Mesendoderm (in vitro differentiated cells): ENCODE measurements around the gene PRR23A.

Experiments
- DNase-seq: peaks from one replicate; pipeline ENCODE4 v3.0.0; 2013
- H2AK5ac ChIP-seq: 2 replicates; pipeline ENCODE4 v1.6.1; 2013; ENCODE audit warnings: low read length, inconsistent platforms
- H2BK120ac ChIP-seq: 2 replicates; pipeline ENCODE4 v1.6.1; 2013; ENCODE audit warnings: low read depth, mild to moderate bottlenecking, low read length, moderate library complexity, mixed read lengths
- H2BK15ac ChIP-seq: replicated peaks from 2 replicates; pipeline ENCODE4 v1.6.1; 2013; ENCODE audit warnings: low read depth, mild to moderate bottlenecking, moderate library complexity
- H2BK5ac ChIP-seq: 2 replicates; pipeline ENCODE4 v1.6.1; 2013; ENCODE audit warnings: low read length, inconsistent platforms
- H3K18ac ChIP-seq: 2 replicates; pipeline ENCODE4 v1.6.1; 2013; ENCODE audit warnings: mild to moderate bottlenecking, low read length, mixed read lengths
- H3K23ac ChIP-seq: one replicate; pipeline ENCODE4 v1.6.1; 2013; ENCODE audit warnings: low read length
- H3K27ac ChIP-seq: 2 replicates; pipeline ENCODE4 v1.5.1; 2013; ENCODE audit warnings: low read depth, mild to moderate bottlenecking, inconsistent platforms, low read length, moderate library complexity
- H3K27me3 ChIP-seq: 2 replicates; pipeline ENCODE4 v1.6.1; 2013; ENCODE audit warnings: low read length, control low read depth, mild to moderate bottlenecking, inconsistent platforms; ENCODE audit not compliant: insufficient read depth, poor library complexity
- H3K36me3 ChIP-seq: 2 replicates; pipeline ENCODE4 v1.6.1; 2013; ENCODE audit warnings: low read length, inconsistent platforms; ENCODE audit not compliant: control insufficient read depth, insufficient read depth
- H3K4ac ChIP-seq: one replicate; pipeline ENCODE4 v1.6.1; 2013; ENCODE audit warnings: low read depth, mild to moderate bottlenecking, low read length, moderate library complexity
- H3K4me1 ChIP-seq: 2 replicates; pipeline ENCODE4 v1.6.1; 2013; ENCODE audit warnings: low read depth, low read length, inconsistent platforms; ENCODE audit not compliant: control insufficient read depth
- H3K4me2 ChIP-seq: 2 replicates; pipeline ENCODE4 v1.6.1; 2013; ENCODE audit warnings: low read length
- H3K4me3 ChIP-seq: 2 replicates; pipeline ENCODE4 v1.5.1; 2013; ENCODE audit warnings: mild to moderate bottlenecking, low read length
- H3K56ac ChIP-seq: one replicate; pipeline ENCODE4 v1.6.1; 2013; ENCODE audit warnings: low read length
- H3K79me1 ChIP-seq: 2 replicates; pipeline ENCODE4 v1.6.1; 2013; ENCODE audit warnings: low read length, inconsistent platforms
- H3K79me2 ChIP-seq: 2 replicates; pipeline ENCODE4 v1.6.1; 2013; ENCODE audit warnings: mild to moderate bottlenecking, low read length; ENCODE audit not compliant: control insufficient read depth, insufficient read depth
- H3K9ac ChIP-seq: 2 replicates; pipeline ENCODE4 v1.6.1; 2013; ENCODE audit warnings: low read length, inconsistent platforms
- H4K5ac ChIP-seq: one replicate; pipeline ENCODE4 v1.6.1; 2013; ENCODE audit warnings: low read length
- H4K8ac ChIP-seq: one replicate; pipeline ENCODE4 v1.6.1; 2013; ENCODE audit warnings: low read depth, mild to moderate bottlenecking, control low read depth, low read length, moderate library complexity
- WGBS: extraction: QIAGEN DNeasy Blood & Tissue Kit; methylation state at CpG from one replicate; pipeline ENCODE4 v1.1.7; 2013; ENCODE audit warnings: low lambda C conversion rate, missing lambda C conversion rate; ENCODE audit not compliant: insufficient coverage; ENCODE audit errors: extremely low coverage; 5-methylcytosine and 5-hydroxymethylcytosine counted together

Gene PRR23A

DNA sequence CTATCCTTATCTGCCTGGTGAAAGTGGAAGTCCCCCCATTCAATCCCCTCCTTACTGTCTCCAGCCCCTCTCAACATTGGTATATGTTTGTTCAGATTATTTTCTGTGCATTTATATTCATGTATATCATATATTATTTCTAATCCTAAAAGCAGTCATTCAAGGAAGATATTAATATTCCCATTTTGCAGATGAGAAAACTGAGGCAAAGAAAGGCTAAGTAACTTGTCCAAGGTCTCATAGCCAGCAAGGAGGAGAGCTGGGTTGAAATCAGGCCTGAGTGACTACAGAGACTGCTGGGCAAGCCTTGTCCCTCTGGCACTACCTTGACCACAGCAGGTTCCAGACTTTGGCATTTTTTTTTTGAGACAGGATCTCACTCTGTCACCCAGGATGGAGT, 30.0 kb downstream of the PRR23A start:
- Histone ChIP-seq H3K36me3 (no peaks in the 10 kb centered on the region), H3K18ac (no peak overlapping the region), H3K56ac (no peak overlapping the region), H3K4me2 (no peak overlapping the region), H3K27ac (no peak overlapping the region), H2AK5ac (no peak overlapping the region), H3K23ac (no peak overlapping the region), H4K5ac (no peak overlapping the region), H3K9ac (no peak overlapping the region), H3K4ac (no peak overlapping the region), H3K4me1 (no peaks in the 10 kb centered on the region), H2BK15ac (no peak overlapping the region), H4K8ac (no peak overlapping the region), H2BK5ac (no peak overlapping the region), H3K4me3 (no peak overlapping the region), H3K79me2 (no peaks in the 10 kb centered on the region), H2BK120ac (no peak overlapping the region), H3K79me1 (no peaks in the 10 kb centered on the region), H3K27me3 (no peaks in the 10 kb centered on the region)
- DNase-seq: no peak

DNA sequence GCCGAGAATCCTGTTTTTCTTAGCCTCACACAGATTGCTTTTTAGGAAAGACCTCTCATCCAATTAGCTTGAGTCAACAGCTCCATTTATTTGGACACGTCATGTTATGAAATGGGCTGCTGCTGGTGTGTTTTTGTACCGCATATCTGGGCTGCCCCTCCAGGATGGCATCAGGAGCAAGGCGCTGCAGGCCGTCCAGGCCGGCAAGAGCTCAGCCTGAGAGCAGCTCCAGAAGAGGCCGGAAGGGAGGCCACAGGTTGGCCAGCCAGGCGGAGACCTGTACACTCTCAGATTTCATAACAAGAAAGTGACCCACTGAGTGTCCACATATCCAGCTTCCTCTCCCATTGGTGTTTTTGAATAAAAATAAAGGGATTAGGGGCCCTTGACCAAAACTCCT, 30.7 kb downstream of the PRR23A start:
- Histone ChIP-seq H3K18ac (no peak overlapping the region), H3K79me1 (no peaks in the 10 kb centered on the region), H2BK15ac (no peak overlapping the region), H3K9ac (no peak overlapping the region), H3K4me3 (no peak overlapping the region), H2BK5ac (no peak overlapping the region), H3K4me1 (no peaks in the 10 kb centered on the region), H3K36me3 (no peaks in the 10 kb centered on the region), H3K79me2 (no peaks in the 10 kb centered on the region), H4K8ac (no peak overlapping the region), H2BK120ac (no peak overlapping the region), H3K4me2 (no peak overlapping the region), H3K27me3 (no peaks in the 10 kb centered on the region), H2AK5ac (no peak overlapping the region), H3K23ac (no peak overlapping the region), H3K56ac (no peak overlapping the region), H3K4ac (no peak overlapping the region), H3K27ac (no peak overlapping the region), H4K5ac (no peak overlapping the region)
- no CpG with 5 or more reads among the region's 8 CpGs for WGBS
- no peak for DNase-seq

DNA sequence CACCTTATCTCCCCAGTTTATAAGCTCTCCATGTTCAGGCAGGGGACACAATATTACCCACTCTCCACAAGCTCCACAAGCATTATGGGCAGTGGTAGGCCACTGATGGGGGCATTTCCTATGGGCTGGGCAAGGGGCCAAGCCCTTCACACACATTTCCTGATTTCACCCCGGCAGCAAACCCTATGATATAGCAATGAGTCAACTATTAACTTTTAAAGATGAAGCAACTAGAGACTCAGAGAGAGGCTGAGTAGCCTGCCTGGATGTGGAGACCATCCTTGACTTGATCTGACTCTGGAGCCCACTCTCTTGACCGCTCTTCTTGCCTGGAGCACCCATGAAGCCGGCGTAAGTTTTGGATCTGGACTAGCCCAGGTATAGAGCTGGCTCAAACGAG, 31.6 kb downstream of the PRR23A start:
- no peak overlapping the region for H3K4me2 ChIP-seq
- H4K8ac ChIP-seq: no peak overlapping the region
- no peak overlapping the region for H2BK15ac ChIP-seq
- WGBS: no CpG with 5 or more reads among the region's 5 CpGs
- H3K18ac ChIP-seq: no peak overlapping the region
- no peaks in the 10 kb centered on the region for H3K27me3 ChIP-seq
- H4K5ac ChIP-seq: no peak overlapping the region
- H3K23ac ChIP-seq: no peak overlapping the region
- H3K9ac ChIP-seq: no peak overlapping the region
- no peak overlapping the region for H3K27ac ChIP-seq
- H2AK5ac ChIP-seq: no peak overlapping the region
- no peak overlapping the region for H3K4me3 ChIP-seq
- no peak overlapping the region for H3K56ac ChIP-seq
- no peaks in the 10 kb centered on the region for H3K79me2 ChIP-seq
- no peak overlapping the region for H2BK5ac ChIP-seq
- no peaks in the 10 kb centered on the region for H3K4me1 ChIP-seq
- H3K79me1 ChIP-seq: no peaks in the 10 kb centered on the region
- DNase-seq: no peak
- H2BK120ac ChIP-seq: no peak overlapping the region
- no peaks in the 10 kb centered on the region for H3K36me3 ChIP-seq
- H3K4ac ChIP-seq: no peak overlapping the region

DNA sequence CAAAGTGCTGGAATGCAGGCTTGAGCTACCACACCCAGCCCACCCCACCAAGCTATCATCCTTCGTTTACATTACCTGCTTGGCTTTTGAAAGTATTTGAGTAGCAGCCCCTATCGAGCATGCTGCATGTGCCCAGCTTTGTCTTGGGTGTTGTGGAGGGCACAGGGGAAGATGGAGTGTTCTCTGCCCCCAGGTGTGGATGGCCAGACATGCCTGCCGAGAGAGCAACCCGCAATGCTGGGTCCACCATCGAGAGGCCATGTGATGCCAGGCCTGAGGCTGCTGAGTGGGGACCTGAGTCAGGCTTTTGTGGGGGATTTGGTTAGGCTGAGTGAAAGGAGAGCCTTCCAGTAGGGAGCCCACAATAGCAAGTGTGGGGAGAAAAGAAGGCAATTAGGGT, 33.1 kb downstream of the PRR23A start:
- H3K9ac ChIP-seq: no peak overlapping the region
- no peak overlapping the region for H3K4me2 ChIP-seq
- H3K4me1 ChIP-seq: no peaks in the 10 kb centered on the region
- H2BK120ac ChIP-seq: no peak overlapping the region
- no peak for DNase-seq
- no peak overlapping the region for H4K5ac ChIP-seq
- H3K4me3 ChIP-seq: no peak overlapping the region
- no peak overlapping the region for H4K8ac ChIP-seq
- no peak overlapping the region for H3K56ac ChIP-seq
- no peak overlapping the region for H2BK15ac ChIP-seq
- no peak overlapping the region for H3K4ac ChIP-seq
- H3K18ac ChIP-seq: no peak overlapping the region
- no peak overlapping the region for H3K23ac ChIP-seq
- no peaks in the 10 kb centered on the region for H3K79me2 ChIP-seq
- H2BK5ac ChIP-seq: no peak overlapping the region
- H2AK5ac ChIP-seq: no peak overlapping the region
- H3K79me1 ChIP-seq: no peaks in the 10 kb centered on the region
- no peaks in the 10 kb centered on the region for H3K36me3 ChIP-seq
- no peak overlapping the region for H3K27ac ChIP-seq
- WGBS: no CpG with 5 or more reads among the region's 5 CpGs
- no peaks in the 10 kb centered on the region for H3K27me3 ChIP-seq

DNA sequence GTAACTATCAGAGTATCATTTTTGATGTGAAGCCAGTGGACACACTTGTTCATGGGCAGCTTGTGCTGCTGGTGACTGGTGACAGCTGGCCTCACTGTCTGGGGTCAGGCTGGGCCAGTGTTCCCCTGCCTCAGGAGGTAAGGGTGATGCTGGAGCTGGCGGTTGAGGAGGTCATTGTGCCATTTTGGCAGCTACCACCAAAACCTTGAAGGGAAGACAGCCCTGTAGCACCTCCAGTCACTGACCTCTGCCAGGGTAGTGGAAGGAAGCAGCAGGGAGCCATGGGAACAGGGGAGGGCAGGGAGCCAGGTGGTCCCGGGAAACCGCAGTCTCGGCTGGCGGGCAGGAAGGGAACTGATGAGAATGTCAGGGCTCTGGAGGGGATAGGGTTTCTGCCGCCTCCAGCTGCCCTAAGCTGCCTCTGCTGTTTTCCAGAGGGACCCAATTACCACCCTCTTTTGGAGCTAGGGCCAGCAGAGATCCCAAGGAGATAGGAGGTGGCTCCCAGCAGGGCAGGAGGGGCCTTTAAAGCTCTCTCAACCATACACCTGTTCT, 34.2 kb downstream of the PRR23A start:
- Histone ChIP-seq H3K4ac (no peak overlapping the region), H3K18ac (no peak overlapping the region), H2BK15ac (no peak overlapping the region), H3K9ac (no peak overlapping the region), H3K23ac (no peak overlapping the region), H3K4me3 (no peak overlapping the region), H2AK5ac (no peak overlapping the region), H3K27ac (no peak overlapping the region), H3K79me2 (no peaks in the 10 kb centered on the region), H3K56ac (no peak overlapping the region), H3K4me1 (no peaks in the 10 kb centered on the region), H2BK120ac (no peak overlapping the region), H4K8ac (no peak overlapping the region), H3K36me3 (no peaks in the 10 kb centered on the region), H3K27me3 (no peaks in the 10 kb centered on the region), H4K5ac (no peak overlapping the region), H3K79me1 (no peaks in the 10 kb centered on the region), H2BK5ac (no peak overlapping the region), H3K4me2 (no peak overlapping the region)
- no peak for DNase-seq
- WGBS: no CpG with 5 or more reads among the region's 6 CpGs

DNA sequence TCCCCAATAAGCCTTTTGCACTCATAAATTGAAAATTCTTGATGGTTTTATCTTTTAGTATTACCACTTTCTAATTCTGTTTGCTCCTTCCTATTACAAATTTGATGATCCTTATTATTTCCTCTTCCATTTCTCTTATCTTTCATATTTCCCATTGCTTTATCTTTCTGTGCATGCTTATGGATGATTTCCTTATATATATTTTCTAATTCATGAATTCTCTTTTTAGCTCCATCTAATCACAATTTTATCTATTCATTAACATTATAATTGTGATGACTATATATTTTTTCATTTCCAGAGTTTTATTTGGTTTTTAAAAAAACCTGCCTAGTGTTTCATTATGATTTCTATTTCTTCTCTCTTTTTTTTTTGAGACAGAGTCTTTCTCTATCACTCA, 41.1 kb downstream of the PRR23A start:
- H3K27me3 ChIP-seq: no peaks in the 10 kb centered on the region
- no peak overlapping the region for H4K8ac ChIP-seq
- H2BK5ac ChIP-seq: no peak overlapping the region
- no peaks in the 10 kb centered on the region for H3K79me1 ChIP-seq
- no peaks in the 10 kb centered on the region for H3K4me1 ChIP-seq
- no peaks in the 10 kb centered on the region for H3K79me2 ChIP-seq
- H3K9ac ChIP-seq: no peak overlapping the region
- no peak overlapping the region for H3K23ac ChIP-seq
- H2AK5ac ChIP-seq: no peak overlapping the region
- no peak overlapping the region for H3K56ac ChIP-seq
- no peak overlapping the region for H3K18ac ChIP-seq
- H3K36me3 ChIP-seq: no peaks in the 10 kb centered on the region
- H3K4me3 ChIP-seq: no peak overlapping the region
- H3K4ac ChIP-seq: no peak overlapping the region
- H2BK120ac ChIP-seq: no peak overlapping the region
- no peak overlapping the region for H3K27ac ChIP-seq
- DNase-seq: no peak
- no peak overlapping the region for H4K5ac ChIP-seq
- no peak overlapping the region for H3K4me2 ChIP-seq
- no peak overlapping the region for H2BK15ac ChIP-seq
